Measurements from ENCODE around the gene RETN.

DNA sequence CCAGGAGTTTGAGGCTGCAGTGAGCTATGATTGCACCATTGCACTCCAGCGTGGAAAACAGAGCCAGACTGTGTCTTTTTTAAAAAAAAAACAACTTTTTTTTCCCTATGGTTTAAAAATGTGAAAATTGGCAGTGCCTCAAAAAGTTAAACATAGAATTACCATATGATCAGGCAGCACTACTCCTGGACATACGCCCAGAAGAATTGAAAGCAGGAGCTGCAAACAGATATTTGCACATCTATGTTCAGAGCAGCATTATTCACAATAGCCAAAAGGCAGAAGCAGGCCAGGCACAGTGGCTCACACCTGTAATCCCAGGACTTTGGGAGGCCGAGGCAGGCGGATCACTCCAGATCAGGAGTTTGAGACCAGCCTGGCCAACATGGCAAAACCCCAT is 3.8 kb upstream of the RETN start:
- TF ChIP-seq, protein P1, sequence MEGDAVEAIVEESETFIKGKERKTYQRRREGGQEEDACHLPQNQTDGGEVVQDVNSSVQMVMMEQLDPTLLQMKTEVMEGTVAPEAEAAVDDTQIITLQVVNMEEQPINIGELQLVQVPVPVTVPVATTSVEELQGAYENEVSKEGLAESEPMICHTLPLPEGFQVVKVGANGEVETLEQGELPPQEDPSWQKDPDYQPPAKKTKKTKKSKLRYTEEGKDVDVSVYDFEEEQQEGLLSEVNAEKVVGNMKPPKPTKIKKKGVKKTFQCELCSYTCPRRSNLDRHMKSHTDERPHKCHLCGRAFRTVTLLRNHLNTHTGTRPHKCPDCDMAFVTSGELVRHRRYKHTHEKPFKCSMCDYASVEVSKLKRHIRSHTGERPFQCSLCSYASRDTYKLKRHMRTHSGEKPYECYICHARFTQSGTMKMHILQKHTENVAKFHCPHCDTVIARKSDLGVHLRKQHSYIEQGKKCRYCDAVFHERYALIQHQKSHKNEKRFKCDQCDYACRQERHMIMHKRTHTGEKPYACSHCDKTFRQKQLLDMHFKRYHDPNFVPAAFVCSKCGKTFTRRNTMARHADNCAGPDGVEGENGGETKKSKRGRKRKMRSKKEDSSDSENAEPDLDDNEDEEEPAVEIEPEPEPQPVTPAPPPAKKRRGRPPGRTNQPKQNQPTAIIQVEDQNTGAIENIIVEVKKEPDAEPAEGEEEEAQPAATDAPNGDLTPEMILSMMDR (IDR thresholded peaks at IDR 0.05), result no peak
- no peak for TF ChIP-seq REST (IDR thresholded peaks at IDR 0.05; ENCODE audit: insufficient read depth in 1 of 2, low read depth in 2 of 2, low read length in 1 of 2)
- no peak for TF ChIP-seq TCF7L2 (IDR thresholded peaks at IDR 0.05; ENCODE audit: low read depth, low read length)
- TF ChIP-seq POLR2AphosphoS5 (IDR thresholded peaks at IDR 0.05; ENCODE audit: low read depth, low read length), result no peak
